Liver (tissue), 9 donors: ENCODE results near the gene SLC26A9. TPM values are rescaled to one million over a fixed set of nuclear protein-coding genes. Genes with fewer than 3 reads are reported as not detected.

Experiments
- DNase-seq: peaks from one replicate; pipeline ENCODE4 v3.0.0-alpha.2; 2017; ENCODE audit warnings: low spot score
- H3K27ac ChIP-seq, 2 donors: one replicate each; pipeline ENCODE4 v1.7.0; 2013; ENCODE audit warnings: inconsistent platforms in 2 of 2, low read length in 2 of 2, control low read depth in 1 of 2, low read depth in 1 of 2, mild to moderate bottlenecking in 1 of 2
- H3K27me3 ChIP-seq, 4 donors: one replicate each; pipeline versions ENCODE4 v1.6.1 to v1.7.0; 2013; ENCODE audit warnings: low read length in 3 of 4, inconsistent platforms in 1 of 4, mild to moderate bottlenecking in 1 of 4, moderate library complexity in 1 of 4; ENCODE audit not compliant: control insufficient read depth in 4 of 4, insufficient read depth in 4 of 4
- H3K36me3 ChIP-seq, 4 donors: one replicate each; pipeline versions ENCODE4 v1.6.1 to v1.7.0; 2013; ENCODE audit warnings: low read length in 3 of 4, mild to moderate bottlenecking in 3 of 4, low read depth in 1 of 4, moderate library complexity in 1 of 4; ENCODE audit not compliant: control insufficient read depth in 4 of 4, insufficient read depth in 3 of 4
- H3K4me1 ChIP-seq, 4 donors: one replicate each; pipeline versions ENCODE4 v1.6.1 to v1.7.0; 2013; ENCODE audit warnings: low read length in 3 of 4, mild to moderate bottlenecking in 3 of 4, moderate library complexity in 1 of 4; ENCODE audit not compliant: control insufficient read depth in 4 of 4, insufficient read depth in 4 of 4
- H3K4me3 ChIP-seq, 3 donors: one replicate each; pipeline versions ENCODE4 v1.6.1 to v1.7.0; 2013; ENCODE audit warnings: low read length in 3 of 3, control low read depth in 1 of 3, low read depth in 1 of 3, mild to moderate bottlenecking in 1 of 3
- H3K9ac ChIP-seq, 2 donors: one replicate each; pipeline ENCODE4 v1.7.0; 2013; ENCODE audit warnings: low read length in 2 of 2, mild to moderate bottlenecking in 2 of 2, moderate library complexity in 2 of 2, control low read depth in 1 of 2, low read depth in 1 of 2
- H3K9me3 ChIP-seq, 4 donors: one replicate each; pipeline versions ENCODE4 v1.6.1 to v1.7.0; 2013; ENCODE audit warnings: low read length in 3 of 4; ENCODE audit not compliant: control insufficient read depth in 4 of 4
- ATF3 ChIP-seq: IDR thresholded peaks from 2 replicates; pipeline ENCODE4 v1.6.1; 2016; ENCODE audit warnings: antibody characterized with exemption
- CTCF ChIP-seq: fragments of 150-350 bp; IDR thresholded peaks from 2 replicates; pipeline ENCODE4 v1.5.1; 2017; ENCODE audit warnings: improper control_type of control experiment, low read depth, low read length; ENCODE audit not compliant: missing input control
- EGR1 ChIP-seq, 2 donors: IDR thresholded peaks; 2 replicates each; pipeline ENCODE4 v1.6.1; 2016 to 2018; ENCODE audit warnings: antibody characterized with exemption in 2 of 2, low read depth in 2 of 2
- FOXA1 ChIP-seq: IDR thresholded peaks from 2 replicates; pipeline ENCODE4 v1.6.1; 2016; ENCODE audit warnings: antibody characterized with exemption
- FOXA2 ChIP-seq: IDR thresholded peaks from 2 replicates; pipeline ENCODE4 v1.6.1; 2016; ENCODE audit warnings: antibody characterized with exemption
- HNF4A ChIP-seq, 2 donors: conservative IDR thresholded peaks; 2 replicates each; pipeline ENCODE4 v1.6.1; 2016; ENCODE audit warnings: antibody characterized with exemption in 2 of 2, mild to moderate bottlenecking in 2 of 2
- HNF4G ChIP-seq: IDR thresholded peaks from 2 replicates; pipeline ENCODE4 v1.6.1; 2016; ENCODE audit warnings: antibody characterized with exemption
- MAX ChIP-seq: IDR thresholded peaks from 2 replicates; pipeline ENCODE4 v1.6.1; 2016; ENCODE audit warnings: antibody characterized with exemption
- RAD21 ChIP-seq, 2 donors: IDR thresholded peaks; 2 replicates each; pipeline ENCODE4 v1.6.1; 2016; ENCODE audit warnings: antibody characterized with exemption in 2 of 2, mild to moderate bottlenecking in 2 of 2
- RXRA ChIP-seq, 2 donors: IDR thresholded peaks; 2 replicates each; pipeline ENCODE4 v1.6.1; 2017 to 2018; ENCODE audit warnings: antibody characterized with exemption in 2 of 2, mild to moderate bottlenecking in 1 of 2
- YY1 ChIP-seq: IDR thresholded peaks from 2 replicates; pipeline ENCODE4 v1.6.1; 2016; ENCODE audit warnings: antibody characterized with exemption, mild to moderate bottlenecking
- ZBTB33 ChIP-seq: IDR thresholded peaks from 2 replicates; pipeline ENCODE4 v1.6.1; 2016; ENCODE audit warnings: antibody characterized with exemption
- WGBS: extraction: QIAGEN DNeasy Blood & Tissue Kit; methylation state at CpG from one replicate; pipeline ENCODE4 v1.1.7; 2013; 5-methylcytosine and 5-hydroxymethylcytosine counted together
- polyA plus RNA-seq, 2 donors: library from polyadenylated mRNA; stranded (reverse) in 1 of 2; unstranded in 1 of 2; fragments of 200-250 nt in 1 of 2; fragments of >200 nt in 1 of 2; fragmentation: Nextera tagmentation in 1 of 2; extraction: Ambion mirVana in 1 of 2; gene quantifications; one replicate each; pipeline versions ENCODE4 v1.2.1 to v1.2.3, GENCODE V29; 2013 to 2015
- total RNA-seq, 2 donors: library from RNA; depleted of rRNA; stranded (reverse); fragments of >200 nt; gene quantifications; one replicate each; pipeline ENCODE4 v1.2.3, GENCODE V29; 2014
- donor health status: healthy.
- donor health status: healthy.
- donor health status: healthy.
- donor health status: healthy.
- donor health status: healthy.

The SLC26A9 gene
- total and polyA plus RNA-seq, 4 donors = not detected

- TF ChIP-seq ATF3 (no peak), CTCF (no peak), EGR1 (IDR thresholded peaks at IDR 0.05; ENCODE audit: low read depth in 2 of 2) (no peak), FOXA2 (no peak), RAD21 (IDR thresholded peaks at IDR 0.05) (no peak)
- H3K9ac ChIP-seq = no peak overlapping the region
- WGBS = 90% methylated on average over 7 of the region's 7 CpGs
Observed at GRCh38 chr1:205978676-205979075, 35.4 kb upstream of the SLC26A9 start.

GRCh38 chr1:205977402-205978014 is 34.3 kb upstream of the SLC26A9 start:
- TF ChIP-seq YY1 = no peak
- no peak for TF ChIP-seq HNF4G
- TF ChIP-seq ZBTB33 = no peak
- peak; percentile 92 for TF ChIP-seq CTCF
- peak; percentile 97 to 98 for TF ChIP-seq RAD21 (IDR thresholded peaks at IDR 0.05)
- no peaks in the 10 kb centered on the region for H3K36me3 ChIP-seq
- no peak overlapping the region for H3K27ac ChIP-seq
- H3K9me3 ChIP-seq = no peaks in the 10 kb centered on the region
- peak; percentile 74 for DNase-seq
- H3K4me1 ChIP-seq = no peaks in the 10 kb centered on the region
- no peak overlapping the region for H3K9ac ChIP-seq
- H3K27me3 ChIP-seq = no peaks in the 10 kb centered on the region
- H3K4me3 ChIP-seq = no peak overlapping the region
- WGBS = 83% methylated on average over 2 of the region's 2 CpGs

More at GRCh38 chr1:205978676-205979075, 35.4 kb upstream of the SLC26A9 start:
- no peaks in the 10 kb centered on the region for H3K36me3 ChIP-seq
- H3K27ac ChIP-seq = no peak overlapping the region
- no peak overlapping the region for H3K4me3 ChIP-seq
- DNase-seq = no peak
- H3K9me3 ChIP-seq = no peaks in the 10 kb centered on the region
- no peaks in the 10 kb centered on the region for H3K4me1 ChIP-seq
- no peaks in the 10 kb centered on the region for H3K27me3 ChIP-seq

GRCh38 chr1:205976708-205977401 is 33.6 kb upstream of the SLC26A9 start:
- no peak overlapping the region for H3K27ac ChIP-seq
- H3K36me3 ChIP-seq = no peaks in the 10 kb centered on the region
- TF ChIP-seq RXRA (IDR thresholded peaks at IDR 0.05) (no peak), EGR1 (IDR thresholded peaks at IDR 0.05; ENCODE audit: low read depth in 2 of 2) (no peak), FOXA1 (no peak), HNF4A (conservative IDR thresholded peaks at IDR 0.05) (no peak), MAX (no peak)
- no peak for DNase-seq
- no peak overlapping the region for H3K4me3 ChIP-seq
- no peaks in the 10 kb centered on the region for H3K9me3 ChIP-seq
- H3K4me1 ChIP-seq = no peaks in the 10 kb centered on the region
- no peak overlapping the region for H3K9ac ChIP-seq
- 57% methylated on average over 8 of the region's 8 CpGs for WGBS
- H3K27me3 ChIP-seq = no peaks in the 10 kb centered on the region
